IMR-90 (cell line): ENCODE data around the gene ONECUT1. TPM values are rescaled to one million over a fixed set of nuclear protein-coding genes. Genes with fewer than 3 reads are reported as not detected.

Experiments
- ATAC-seq: fragments of 200-7000 bp; cut with Tn5 transposase; 2 replicates; pipeline ENCODE4 v1.9.1; 2020; ENCODE audit warnings: low read depth, mild to moderate bottlenecking, moderate library complexity
- BruUV-seq: library from RNA; stranded (reverse); fragments of 400-500 nt; replicated peaks from 2 replicates; lab custom pipeline; 2021; lab: Mats Ljungman, UMichigan
- CTCF ChIA-PET: fragments of 300-600 bp; formaldehyde crosslinking; extraction: SDS; loops from one replicate; lab custom pipeline; 2021; ENCODE audit warnings: antibody characterized with exemption; lab: Yijun Ruan, JAX
- POLR2A ChIA-PET: fragments of 300-600 bp; sonication (Branson Sonifier 250); formaldehyde crosslinking; loops from one replicate; lab custom pipeline; 2022; ENCODE audit warnings: antibody characterized with exemption; ENCODE audit not compliant: unreplicated experiment; lab: Charles Lee
- DNase-seq: peaks from one replicate; pipeline ENCODE4 v3.0.0; 2013
- H2AFZ ChIP-seq: replicated peaks from 2 replicates; pipeline ENCODE3; 2013; ENCODE audit warnings: low read length, mild to moderate bottlenecking; ENCODE audit not compliant: poor library complexity
- H2AK5ac ChIP-seq: 2 replicates; pipeline ENCODE4 v1.6.1; 2013; ENCODE audit warnings: low read depth, low read length, inconsistent platforms
- H2AK9ac ChIP-seq: replicated peaks from 2 replicates; pipeline ENCODE3; 2013; ENCODE audit warnings: mild to moderate bottlenecking, low read depth, low read length, moderate library complexity; ENCODE audit not compliant: poor library complexity
- H2BK120ac ChIP-seq: 2 replicates; pipeline ENCODE4 v1.6.1; 2013; ENCODE audit warnings: low read depth, low read length, inconsistent platforms
- H2BK15ac ChIP-seq: 3 replicates; pipeline ENCODE4 v1.6.1; 2013; ENCODE audit warnings: low read depth, low read length, inconsistent platforms
- H2BK20ac ChIP-seq: 2 replicates; pipeline ENCODE4 v1.6.1; 2013; ENCODE audit warnings: low read depth, mild to moderate bottlenecking, inconsistent platforms, low read length, moderate library complexity
- H2BK5ac ChIP-seq: 2 replicates; pipeline ENCODE4 v1.6.1; 2013; ENCODE audit warnings: mild to moderate bottlenecking, low read depth, low read length, inconsistent platforms; ENCODE audit not compliant: poor library complexity, severe bottlenecking
- H3K14ac ChIP-seq: replicated peaks from 2 replicates; pipeline ENCODE4 v1.6.1; 2013; ENCODE audit warnings: low read depth, low read length, inconsistent platforms
- H3K18ac ChIP-seq: 2 replicates; pipeline ENCODE4 v1.6.1; 2013; ENCODE audit warnings: low read depth, low read length, control low read depth
- H3K23ac ChIP-seq: 2 replicates; pipeline ENCODE4 v1.6.1; 2013; ENCODE audit warnings: low read depth, low read length, inconsistent platforms
- H3K27ac ChIP-seq: 2 replicates; pipeline ENCODE4 v1.5.1; 2013; ENCODE audit warnings: mild to moderate bottlenecking, control low read depth, low read length; ENCODE audit not compliant: insufficient read depth
- H3K27me3 ChIP-seq: 2 replicates; pipeline ENCODE4 v1.6.1; 2013; ENCODE audit warnings: low read length; ENCODE audit not compliant: control insufficient read depth, insufficient read depth
- H3K36me3 ChIP-seq: 2 replicates; pipeline ENCODE4 v1.6.1; 2013; ENCODE audit warnings: low read length, mixed read lengths; ENCODE audit not compliant: control insufficient read depth, insufficient read depth
- H3K4ac ChIP-seq: 2 replicates; pipeline ENCODE4 v1.6.1; 2013; ENCODE audit warnings: low read depth, low read length, inconsistent platforms
- H3K4me1 ChIP-seq: 2 replicates; pipeline ENCODE4 v1.6.1; 2013; ENCODE audit warnings: low read length, mixed read lengths; ENCODE audit not compliant: control insufficient read depth, insufficient read depth
- H3K4me2 ChIP-seq: 2 replicates; pipeline ENCODE4 v1.6.1; 2013; ENCODE audit warnings: low read depth, mild to moderate bottlenecking, control low read depth, low read length, moderate library complexity
- H3K4me3 ChIP-seq: 2 replicates; pipeline ENCODE4 v1.5.1; 2013; ENCODE audit warnings: low read depth, mild to moderate bottlenecking, control low read depth, low read length, moderate library complexity; ENCODE audit not compliant: insufficient read depth
- H3K56ac ChIP-seq: 2 replicates; pipeline ENCODE4 v1.6.1; 2013; ENCODE audit warnings: low read length, inconsistent platforms; ENCODE audit not compliant: insufficient read depth; ENCODE audit errors: extremely low read depth
- H3K79me1 ChIP-seq, 2 experiments: 2 replicates each; pipeline ENCODE4 v1.6.1; 2013; ENCODE audit warnings: low read length in 2 of 2, inconsistent platforms in 1 of 2, low read depth in 1 of 2
- H3K9ac ChIP-seq: 2 replicates; pipeline ENCODE4 v1.6.1; 2013; ENCODE audit warnings: low read depth, low read length, control low read depth
- H3K9me1 ChIP-seq: 2 replicates; pipeline ENCODE4 v1.6.1; 2013; ENCODE audit warnings: low read length, inconsistent platforms; ENCODE audit not compliant: insufficient read depth
- H3K9me3 ChIP-seq: 2 replicates; pipeline ENCODE4 v1.6.1; 2013; ENCODE audit warnings: low read length; ENCODE audit not compliant: control insufficient read depth, insufficient read depth
- H4K20me1 ChIP-seq: 2 replicates; pipeline ENCODE4 v1.6.1; 2013; ENCODE audit warnings: low read length, inconsistent platforms; ENCODE audit not compliant: insufficient read depth
- H4K5ac ChIP-seq: 2 replicates; pipeline ENCODE4 v1.6.1; 2013; ENCODE audit warnings: mild to moderate bottlenecking, low read depth, low read length, control low read depth
- H4K8ac ChIP-seq, 2 experiments: 2 replicates each; pipeline ENCODE4 v1.6.1; 2013; ENCODE audit warnings: low read depth in 2 of 2, low read length in 2 of 2, control low read depth in 1 of 2, inconsistent platforms in 1 of 2
- H4K91ac ChIP-seq: 2 replicates; pipeline ENCODE4 v1.6.1; 2013; ENCODE audit warnings: low read depth, low read length, inconsistent platforms; ENCODE audit not compliant: insufficient read depth
- MAFK ChIP-seq: IDR thresholded peaks from 2 replicates; pipeline ENCODE4 v1.6.1; 2012; ENCODE audit warnings: low read depth, low read length, improper control_type of control experiment
- NFE2L2 ChIP-seq: fragments of 150-350 bp; IDR thresholded peaks from 2 replicates; pipeline ENCODE4 v1.6.1; 2016; ENCODE audit warnings: low read depth, mild to moderate bottlenecking, low read length
- WGBS, 2 experiments: methylation state at CpG; one replicate each; pipeline versions ENCODE4 v1.1.5 to v1.1.7; 2013; ENCODE audit warnings: missing lambda C conversion rate in 2 of 2; ENCODE audit not compliant: insufficient read length in 1 of 2; ENCODE audit errors: extremely low coverage in 2 of 2; 5-methylcytosine and 5-hydroxymethylcytosine counted together
- dilution Hi-C: fragments of 300-500 bp; cut with HindIII; formaldehyde crosslinking; loops from one replicate; pipeline ENCODE4 v1.14.3; 2018; ENCODE audit warnings: low sequenced_read_pairs; ENCODE audit not compliant: unreplicated experiment
- in situ Hi-C: fragments of 300-500 bp; cut with MboI; formaldehyde crosslinking; loops from 3 replicates; pipeline ENCODE4 v1.14.3; 2019; ENCODE audit warnings: low sequenced_read_pairs, inconsistent platforms, mixed read lengths
- intact Hi-C: fragments of 100-400 bp; cut with micrococcal nuclease; formaldehyde crosslinking; loops from 2 replicates; pipeline ENCODE4 v1.10.0; 2022
- polyA plus RNA-seq, 3 experiments: library from polyadenylated mRNA; depleted of rRNA; stranded (reverse); fragments of >200 nt; gene quantifications; 2 replicates each; pipeline ENCODE4 v1.2.3, GENCODE V29; 2012; ENCODE audit warnings: low replicate concordance in 1 of 3
- total RNA-seq: library from RNA; depleted of rRNA; stranded (reverse); fragments of >200 nt; gene quantifications from 2 replicates; pipeline ENCODE4 v1.2.3, GENCODE V29; 2012

Gene ONECUT1
- total and polyA plus RNA-seq, 2 of the 4 experiments (the other 2 are of a cell fraction) = not detected

GRCh38 chr15:52745326-52746161, 44.6 kb downstream of the ONECUT1 start (continued):
- TF ChIP-seq NFE2L2 = no peak

GRCh38 chr15:52738311-52738710, 51.8 kb downstream of the ONECUT1 start:
- Histone ChIP-seq H3K4ac (no peak overlapping the region), H3K4me2 (no peak overlapping the region), H3K56ac (no peak overlapping the region), H3K18ac (no peak overlapping the region), H4K5ac (no peak overlapping the region), H4K91ac (no peak overlapping the region), H2BK20ac (no peak overlapping the region), H3K23ac (no peak overlapping the region), H2BK15ac (no peak overlapping the region), H4K8ac (no peak overlapping the region), H3K9me3 (no peaks in the 10 kb centered on the region), H3K79me1 (no peaks in the 10 kb centered on the region), H3K14ac (no peak overlapping the region), H2BK5ac (no peak overlapping the region), H3K9ac (no peak overlapping the region), H2AK5ac (no peak overlapping the region), H2AFZ (no peak overlapping the region), H3K27me3 (peaks cover 6% of the 10 kb centered on the region; the same call in 1 of the 2 replicates), H3K4me3 (no peak overlapping the region), H4K20me1 (no peaks in the 10 kb centered on the region), H2AK9ac (no peak overlapping the region), H2BK120ac (no peak overlapping the region), H3K36me3 (no peaks in the 10 kb centered on the region), H3K27ac (no peak overlapping the region), H3K9me1 (no peaks in the 10 kb centered on the region), H3K4me1 (no peaks in the 10 kb centered on the region)
- no CpG with 5 or more reads among the region's 4 CpGs for WGBS, 2 experiments
- no peak for ATAC-seq
- no peak for TF ChIP-seq MAFK
- intact Hi-C loops (loop anchor here (5.0 to 10.0 kb wide), 3 partner anchors 174 to 556 kb away; partner anchors contain the start of genes ARPP19 and MYO5A), in situ Hi-C loops (loop anchor here (10.0 kb wide), 1 partner anchor 404 kb away; no protein-coding TSS in a partner anchor), dilution Hi-C loops (no loop called here)
- no TSS peak for BruUV-seq
- DNase-seq = no peak
- POLR2A ChIA-PET = no interaction called here
- CTCF ChIA-PET = no interaction called here
